ENCODE results near the gene ASTN2.

ASTN2 gene

DNA sequence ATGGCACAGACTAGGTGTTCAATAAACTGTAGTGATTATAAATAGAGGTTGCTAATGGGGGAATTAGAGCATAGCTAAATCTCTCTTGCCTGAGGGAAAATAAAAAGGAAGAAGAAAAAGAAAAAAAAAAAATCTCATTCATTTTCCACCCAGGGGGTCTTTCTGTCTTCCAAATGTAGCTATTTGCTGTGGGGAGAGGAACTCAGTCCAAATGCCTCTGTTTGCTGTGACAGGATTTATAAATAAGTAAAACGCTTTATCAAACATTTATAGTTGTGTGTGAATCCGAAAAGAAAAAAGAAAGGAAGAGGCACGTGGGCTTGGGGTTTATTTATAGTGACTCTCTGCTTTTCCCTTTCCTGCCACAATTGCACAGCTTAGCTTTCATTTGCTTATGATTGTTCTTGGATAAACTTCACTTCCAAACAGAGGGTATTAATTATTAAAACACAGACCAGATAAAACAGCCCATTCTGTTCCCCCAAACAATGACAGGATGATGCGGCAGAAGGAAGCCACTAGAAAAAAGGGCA lies 245.7 kb downstream of the ASTN2 start:
- no peak for DNase-seq (ENCODE audit: low read depth)

DNA sequence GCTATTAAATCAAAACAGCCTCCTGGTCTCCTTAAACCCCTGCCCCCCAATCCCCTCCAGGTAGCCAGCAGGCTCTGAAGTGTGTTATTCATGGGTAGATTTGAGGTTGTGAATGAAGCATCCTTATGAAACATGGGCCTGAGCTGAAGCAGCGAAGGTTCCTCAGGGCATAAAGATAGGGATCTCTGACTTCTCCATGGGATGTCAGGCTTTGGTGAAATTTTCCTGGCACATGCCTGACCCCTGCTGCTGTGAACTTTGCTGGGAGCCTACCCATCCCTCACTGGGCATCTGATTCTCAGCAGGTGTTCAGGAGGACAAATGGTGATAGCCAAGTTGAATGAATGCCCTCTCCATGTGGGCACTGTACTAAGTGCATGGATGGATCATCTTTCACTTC lies 250.3 kb downstream of the ASTN2 start:
- no peak for DNase-seq (ENCODE audit: low read depth)

DNA sequence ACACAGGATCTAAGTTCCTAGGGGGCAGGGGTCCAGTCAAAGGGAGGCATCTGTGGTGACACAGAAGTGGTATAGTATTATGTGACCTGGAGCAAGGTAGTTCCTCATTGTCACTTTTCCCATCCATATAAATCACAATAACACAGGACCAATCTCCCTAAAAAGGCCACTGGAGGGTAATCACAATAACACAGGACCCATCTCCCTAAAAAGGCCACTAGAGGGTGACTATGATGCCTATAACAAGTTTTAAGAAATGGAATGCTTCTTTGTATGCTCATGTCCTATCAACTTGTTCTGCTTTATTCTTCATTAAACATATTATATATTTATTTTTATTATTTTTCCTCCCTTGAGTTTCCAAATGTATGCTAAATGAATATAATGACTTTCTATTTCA lies 254.6 kb downstream of the ASTN2 start:
- DNase-seq (ENCODE audit: low read depth) = no peak

DNA sequence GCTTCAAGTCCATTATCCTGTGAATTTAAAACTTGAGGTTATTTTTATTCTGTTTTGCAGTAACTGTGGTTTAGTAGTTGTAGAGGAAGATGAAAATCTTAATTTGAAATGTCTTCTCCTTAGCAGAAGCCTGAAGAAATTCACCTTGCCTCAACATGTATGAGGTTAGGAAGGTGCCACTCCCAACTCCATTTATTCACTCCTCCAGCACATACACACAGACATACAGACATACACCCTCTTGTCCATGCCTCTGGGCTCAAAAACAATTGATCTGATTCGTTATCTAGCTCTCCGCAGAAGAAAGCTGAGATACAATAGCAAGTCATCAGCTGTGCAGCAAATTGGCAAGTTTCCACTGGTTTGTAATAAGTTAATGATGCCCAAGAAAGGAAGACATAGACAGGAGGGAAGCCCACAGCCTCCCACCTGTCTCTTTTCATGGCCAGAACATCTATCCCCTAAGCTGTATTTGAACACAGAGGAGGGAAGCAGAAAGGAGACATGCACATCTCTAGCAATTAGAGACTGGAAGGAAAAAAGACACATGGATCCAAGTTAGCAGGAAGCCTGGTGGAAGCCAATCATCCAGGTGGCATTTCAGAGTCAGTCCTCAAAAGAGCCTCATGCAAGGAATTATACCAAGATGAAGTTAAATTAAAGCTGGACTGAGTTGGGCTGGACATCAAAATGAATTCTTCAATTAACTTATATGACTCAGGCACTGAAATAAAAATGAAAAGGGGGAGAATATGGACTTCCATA lies 257.9 kb downstream of the ASTN2 start:
- no peak for DNase-seq (ENCODE audit: low read depth)

DNA sequence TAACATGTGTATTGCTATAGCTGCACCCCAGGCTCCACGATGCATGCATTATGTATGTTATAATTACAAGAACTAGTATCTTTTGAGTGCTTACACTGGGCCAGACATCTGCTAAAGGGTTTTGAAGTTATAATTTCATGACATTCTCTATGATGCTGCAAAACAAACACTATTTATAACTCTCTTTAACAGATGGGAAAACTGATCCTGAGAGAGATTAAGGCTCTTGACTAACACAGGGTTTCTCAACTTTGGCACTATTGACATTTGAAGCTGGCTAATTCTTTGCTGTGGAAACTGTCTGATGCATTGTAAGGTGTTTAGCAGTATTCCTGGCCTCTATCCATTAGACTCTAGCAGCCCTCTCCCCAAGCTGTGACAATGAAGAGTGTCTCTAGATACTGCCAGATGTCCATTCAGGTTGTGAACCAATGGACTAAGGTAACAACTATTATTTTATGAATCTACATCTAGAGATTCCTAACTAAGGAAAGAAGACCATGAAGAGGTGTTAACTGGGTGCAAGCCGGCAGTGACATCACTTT lies 258.6 kb downstream of the ASTN2 start:
- DNase-seq (ENCODE audit: low read depth) = no peak

DNA sequence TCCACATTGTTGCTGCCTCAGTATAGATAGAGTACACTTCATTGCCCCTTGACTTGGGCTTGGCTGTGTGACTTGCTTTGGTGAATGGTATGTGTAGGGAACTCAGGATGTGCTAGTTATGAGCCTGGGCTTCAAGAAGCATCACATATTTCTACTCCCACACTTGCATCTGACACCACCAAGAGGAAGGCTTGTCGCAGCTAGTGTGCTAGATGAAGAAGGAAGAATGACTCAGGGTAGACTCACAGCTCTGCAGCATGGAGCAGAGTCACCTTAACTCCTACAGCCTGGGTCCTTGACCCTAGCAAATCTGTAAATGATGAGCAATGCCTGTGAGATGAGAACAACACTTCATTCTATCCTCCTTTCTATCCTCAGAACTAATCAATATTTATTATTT lies 261.8 kb downstream of the ASTN2 start:
- DNase-seq (ENCODE audit: low read depth) = no peak

DNA sequence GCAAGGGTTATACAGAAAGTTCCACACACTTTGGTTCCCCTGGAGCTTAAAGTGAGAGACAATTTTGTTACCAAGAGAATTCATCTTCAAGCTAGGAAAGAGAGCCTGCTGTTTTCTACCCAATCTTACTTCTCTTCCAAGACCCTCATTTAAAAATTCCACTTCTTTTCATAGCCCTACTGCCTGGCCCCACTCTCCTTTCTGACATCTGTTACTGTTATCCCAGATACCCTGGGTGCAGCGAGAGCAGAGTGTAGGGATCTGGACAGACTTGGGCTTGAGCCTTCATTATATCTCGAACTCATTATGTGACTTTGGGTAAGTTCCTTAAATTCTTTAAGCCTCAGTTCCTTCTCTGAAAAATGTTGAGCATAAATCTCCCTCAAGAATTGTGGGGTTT lies 263.1 kb downstream of the ASTN2 start:
- DNase-seq (ENCODE audit: low read depth) = no peak

DNA sequence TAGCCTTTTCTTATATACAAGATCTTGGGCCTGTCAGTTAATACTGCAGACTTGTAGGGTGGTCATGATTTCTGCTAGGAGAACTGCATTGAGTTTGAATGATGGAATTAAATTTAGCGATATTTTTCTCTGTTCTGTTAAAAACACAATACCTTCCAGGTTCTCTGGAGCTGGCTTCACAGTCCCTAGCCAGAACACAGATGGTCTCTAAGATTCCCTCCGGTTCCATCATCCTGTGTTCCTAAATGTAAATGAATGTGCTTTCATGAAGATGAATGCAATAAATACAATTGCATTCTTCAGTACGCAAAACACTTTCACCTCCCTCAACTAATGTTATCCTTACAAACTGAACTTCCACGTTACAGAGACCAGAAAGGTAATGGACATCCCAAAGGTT lies 264.9 kb downstream of the ASTN2 start:
- no peak for DNase-seq (ENCODE audit: low read depth)

DNA sequence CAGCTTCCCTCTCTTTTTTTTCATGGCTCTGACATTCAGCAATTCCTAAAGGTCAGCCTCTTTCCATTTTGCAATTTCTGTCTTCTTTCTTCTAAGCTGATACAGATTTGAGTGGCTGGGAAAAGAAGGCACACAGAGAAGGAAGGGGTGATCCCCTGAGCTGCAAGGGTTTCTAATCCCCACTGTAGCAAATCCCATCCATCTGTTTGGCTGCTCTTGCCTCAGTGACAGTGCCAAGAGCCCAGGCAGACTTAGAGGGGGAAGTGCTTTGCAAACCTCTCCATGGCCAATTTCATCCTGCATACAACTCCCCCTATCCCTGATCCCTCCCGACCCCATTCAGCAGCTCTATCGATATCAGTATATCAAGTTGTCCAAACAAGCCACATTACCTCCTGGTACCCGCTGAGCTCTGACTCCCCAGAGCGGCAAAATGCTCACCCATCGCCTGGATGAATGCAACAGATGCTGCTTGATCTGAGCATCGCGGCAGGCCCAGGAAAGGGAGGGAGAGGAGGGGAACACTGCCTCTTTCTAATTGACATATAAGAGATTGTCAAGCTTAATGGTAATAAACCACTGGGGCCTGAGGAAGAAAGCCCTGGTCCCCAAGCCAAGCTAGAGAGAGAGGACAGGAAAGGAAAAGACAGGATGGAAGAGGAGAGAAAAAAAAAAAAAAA lies 268.9 kb downstream of the ASTN2 start:
- no peak for DNase-seq (ENCODE audit: low read depth)

DNA sequence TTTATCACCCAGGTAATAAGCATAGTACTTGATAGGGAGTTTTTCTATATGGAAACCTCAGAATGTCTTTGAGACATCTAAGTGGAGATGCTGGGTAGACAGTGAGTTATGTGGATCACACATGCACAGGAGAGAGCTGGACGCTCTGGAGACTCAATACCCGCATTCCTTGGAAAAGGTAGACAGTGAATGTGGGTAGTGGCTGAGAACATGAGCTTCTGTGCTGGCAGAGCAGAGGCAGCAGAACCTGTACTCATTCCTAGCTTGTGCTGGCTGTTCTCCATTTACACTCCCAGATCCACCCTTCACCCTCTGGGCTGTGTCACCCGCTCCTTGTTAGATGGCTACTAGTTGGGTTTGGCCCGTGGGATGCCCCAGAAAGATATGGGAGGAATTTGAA lies 269.8 kb downstream of the ASTN2 start:
- no peak for DNase-seq (ENCODE audit: low read depth)

DNA sequence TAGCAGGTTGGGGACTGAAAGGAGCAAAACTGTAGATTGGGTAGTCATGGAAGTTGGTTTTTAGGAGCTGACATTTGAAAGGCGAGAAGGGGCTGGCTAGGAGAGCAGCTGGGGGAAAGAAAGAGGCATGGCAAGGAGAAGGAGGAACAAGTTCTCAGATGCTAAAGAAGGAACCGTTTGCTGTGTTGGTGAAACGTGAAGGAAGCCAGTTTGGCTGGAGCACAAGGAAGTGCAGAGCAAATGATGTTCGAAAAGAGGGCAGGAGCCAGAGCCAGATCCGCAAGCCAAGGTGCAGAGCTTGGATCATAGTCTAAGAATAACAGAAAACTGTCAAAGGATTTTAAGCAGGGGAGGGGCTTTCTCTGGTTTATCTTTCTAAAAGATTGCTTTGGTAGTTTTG lies 276.6 kb downstream of the ASTN2 start:
- no peak for DNase-seq (ENCODE audit: low read depth)

DNA sequence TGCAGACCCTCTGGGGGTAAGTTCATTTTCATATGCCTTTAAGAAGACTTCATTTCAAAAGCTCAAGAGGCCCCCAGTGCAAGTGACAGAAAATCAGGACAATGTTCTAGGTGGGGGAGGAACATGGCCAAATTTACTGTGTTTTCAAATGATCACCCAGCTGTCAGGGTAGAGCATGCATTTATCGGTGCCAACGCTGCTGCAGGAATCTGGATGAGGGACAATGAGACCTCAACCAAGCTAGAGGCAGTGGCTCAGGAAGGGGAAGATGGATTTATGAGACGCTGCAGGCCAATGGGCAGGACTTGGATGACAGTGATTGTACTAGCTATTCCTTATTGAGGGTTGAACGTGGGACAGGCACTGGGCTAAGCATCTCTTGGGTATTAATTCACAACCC lies 278.4 kb downstream of the ASTN2 start:
- DNase-seq (ENCODE audit: low read depth) = no peak

DNA sequence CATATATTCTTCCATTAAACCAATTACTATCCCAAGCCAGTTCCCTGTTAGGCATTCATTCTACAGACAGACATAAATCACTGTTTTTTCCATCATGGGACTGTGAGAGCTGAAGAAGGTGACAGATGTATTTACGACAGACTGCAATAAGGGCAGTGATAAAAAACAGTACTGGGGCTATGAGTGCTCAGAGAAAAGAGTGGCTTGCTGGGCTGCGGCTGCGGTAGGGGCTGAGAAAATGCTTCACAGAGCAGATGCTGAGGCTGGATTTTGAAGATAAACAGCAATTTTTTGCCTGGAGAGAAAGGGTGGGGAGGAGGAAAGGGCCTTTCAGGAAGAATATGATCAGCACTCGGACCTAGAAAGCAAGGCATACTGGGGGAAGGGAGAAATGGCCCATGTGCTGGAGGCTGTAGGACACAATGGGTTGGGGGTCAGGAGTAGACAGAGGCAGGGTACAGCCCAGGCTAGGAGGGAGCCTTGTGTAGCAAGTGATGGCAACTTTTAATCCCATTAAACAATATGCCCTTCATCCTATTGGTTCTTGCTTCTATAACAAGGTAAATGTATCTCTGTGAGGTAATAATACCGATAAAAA lies 279.3 kb downstream of the ASTN2 start:
- no peak for DNase-seq (ENCODE audit: low read depth)

DNA sequence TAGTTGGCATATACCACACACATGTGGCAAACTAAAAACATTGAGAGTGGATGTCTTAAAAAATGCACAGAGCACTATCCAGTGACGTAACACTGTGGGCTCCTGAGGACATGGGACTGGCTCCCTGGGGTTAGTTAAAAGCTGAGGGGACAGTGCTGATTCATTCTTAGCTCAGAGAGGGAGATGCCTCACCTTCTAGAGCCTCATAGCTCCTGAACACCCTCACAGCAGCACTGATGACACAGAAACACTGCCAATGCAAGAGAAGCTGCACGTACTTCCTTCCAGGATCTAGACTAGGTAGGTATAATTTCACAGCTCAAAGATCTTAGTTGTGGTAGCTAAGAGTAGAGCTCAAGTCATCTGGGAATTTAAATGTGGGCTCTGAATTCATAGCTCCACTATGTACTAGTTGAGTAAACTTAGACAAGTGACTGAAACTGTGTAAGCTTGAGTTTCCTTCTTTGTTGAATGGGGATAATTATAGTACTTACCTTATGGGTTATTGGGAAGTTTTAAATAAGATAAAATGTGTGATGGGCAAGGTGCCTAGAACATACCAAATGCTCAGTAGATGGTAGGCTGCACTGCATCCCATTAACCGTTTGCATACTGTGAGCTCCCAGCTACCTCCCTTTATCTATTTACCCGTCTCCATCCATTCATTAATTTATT lies 279.9 kb downstream of the ASTN2 start:
- no peak for DNase-seq (ENCODE audit: low read depth)

DNA sequence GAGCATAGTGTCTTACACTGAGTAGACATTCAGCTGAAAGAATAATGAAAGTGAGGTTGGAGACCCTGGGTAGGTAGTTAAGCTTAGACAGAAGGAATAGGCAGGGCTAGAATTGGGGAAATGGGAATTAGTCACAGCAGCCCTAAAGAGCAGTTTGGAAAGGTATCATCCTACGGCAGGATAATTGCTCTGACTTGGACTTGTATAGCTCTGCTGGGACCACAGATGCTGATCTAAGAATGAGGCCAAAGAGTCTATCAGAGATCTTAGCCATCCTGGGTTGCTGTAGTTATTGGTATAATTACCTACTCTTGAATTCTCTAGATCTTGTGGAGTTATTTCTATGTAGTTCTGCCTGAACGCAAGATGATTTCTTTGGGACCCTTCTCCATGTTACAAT lies 288.0 kb downstream of the ASTN2 start:
- DNase-seq (ENCODE audit: low read depth) = no peak

DNA sequence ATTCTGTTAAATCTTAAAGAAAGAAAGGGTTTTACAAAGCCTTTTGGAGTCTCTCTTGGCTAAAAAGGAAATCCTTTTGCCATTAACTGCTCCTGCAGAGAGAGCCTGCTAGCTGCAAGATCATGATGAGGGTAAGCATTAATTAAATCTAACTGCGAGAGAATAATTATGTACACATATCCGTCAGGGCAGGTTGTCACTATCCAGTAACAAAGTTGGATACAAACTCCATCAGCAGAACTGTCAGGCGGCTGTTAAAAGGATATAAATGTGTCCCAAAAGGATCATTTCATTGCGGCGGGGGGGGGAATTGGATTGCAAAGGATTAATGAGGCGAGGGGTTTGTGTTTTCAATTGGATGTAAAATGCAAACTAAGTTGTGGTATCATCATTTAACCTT lies 289.3 kb downstream of the ASTN2 start:
- DNase-seq (ENCODE audit: low read depth) = no peak

DNA sequence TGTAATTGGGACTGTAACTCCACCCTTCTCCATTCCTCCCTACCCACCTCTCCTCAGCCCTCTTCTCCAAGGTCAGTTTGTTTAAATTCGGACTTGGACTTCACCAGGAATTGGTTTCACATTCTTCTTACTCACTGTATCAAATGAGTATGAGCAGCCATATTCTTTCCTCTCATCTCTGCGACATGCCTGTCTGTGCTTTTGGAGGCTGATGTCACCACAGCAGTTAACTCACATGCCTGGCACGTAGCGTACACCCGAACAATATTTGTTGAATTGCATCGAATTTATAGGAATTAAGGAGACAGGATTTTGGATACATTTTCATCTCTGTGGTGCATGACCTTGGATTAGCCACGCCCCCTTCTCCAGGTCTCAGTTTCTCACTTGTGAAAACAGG lies 291.1 kb downstream of the ASTN2 start:
- no peak for DNase-seq (ENCODE audit: low read depth)

DNA sequence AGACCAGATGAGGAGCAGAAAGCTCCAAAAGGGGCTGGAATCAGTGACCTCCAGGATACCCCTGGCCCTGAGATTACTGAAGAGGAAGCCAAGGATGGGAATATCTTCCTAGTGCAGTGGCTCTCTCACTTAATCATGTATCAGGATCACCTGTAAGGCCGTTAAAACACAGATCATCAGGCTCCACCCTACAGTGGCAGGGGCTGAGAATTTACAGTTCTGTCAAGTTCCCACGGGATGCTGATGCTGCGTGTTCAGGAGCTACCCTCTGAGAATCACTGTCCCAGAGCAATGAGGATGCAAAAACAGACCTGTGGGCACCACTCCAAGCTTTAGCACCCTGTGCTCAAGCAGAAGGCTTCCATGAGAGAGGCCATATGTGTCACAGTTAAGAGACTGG lies 291.9 kb downstream of the ASTN2 start:
- no peak for DNase-seq (ENCODE audit: low read depth)

DNA sequence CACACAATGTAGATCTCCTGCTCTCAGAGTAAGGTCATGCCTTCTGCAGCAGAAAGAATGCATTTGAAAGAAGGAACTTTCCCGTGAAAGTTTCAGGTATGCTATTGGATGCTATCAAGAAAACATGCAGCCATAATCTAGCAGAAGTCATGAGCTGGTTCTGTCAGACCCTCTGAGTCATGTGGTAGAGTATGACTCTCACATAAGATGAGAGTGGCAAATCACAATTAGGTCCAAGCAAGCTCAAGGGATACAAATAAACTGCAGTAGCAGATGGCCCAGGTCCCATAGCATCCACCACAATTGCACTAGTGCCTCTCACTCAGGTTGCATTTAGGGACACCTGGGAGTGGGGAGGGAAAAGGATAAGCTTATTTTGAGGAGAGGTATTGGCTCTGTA lies 292.8 kb downstream of the ASTN2 start:
- no peak for DNase-seq (ENCODE audit: low read depth)

DNA sequence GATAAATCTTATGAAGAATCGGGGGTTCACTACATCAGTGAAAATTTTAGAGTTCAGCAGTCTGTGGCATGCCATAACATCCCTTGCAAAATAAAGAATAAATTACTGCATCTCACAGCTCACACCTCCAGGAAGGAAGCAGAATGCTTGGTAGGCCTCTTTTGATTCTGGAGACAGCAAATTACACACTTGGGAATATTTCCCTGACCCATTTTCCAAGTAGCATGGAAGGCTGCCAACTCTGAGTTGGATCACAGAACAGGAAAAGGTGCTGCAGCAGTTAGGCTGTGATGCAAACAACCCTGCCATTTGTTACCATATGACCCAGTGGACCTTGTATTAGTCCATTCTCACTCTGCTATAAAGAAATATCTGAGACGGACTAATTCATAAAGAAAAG lies 293.5 kb downstream of the ASTN2 start:
- no peak for DNase-seq (ENCODE audit: low read depth)

DNA sequence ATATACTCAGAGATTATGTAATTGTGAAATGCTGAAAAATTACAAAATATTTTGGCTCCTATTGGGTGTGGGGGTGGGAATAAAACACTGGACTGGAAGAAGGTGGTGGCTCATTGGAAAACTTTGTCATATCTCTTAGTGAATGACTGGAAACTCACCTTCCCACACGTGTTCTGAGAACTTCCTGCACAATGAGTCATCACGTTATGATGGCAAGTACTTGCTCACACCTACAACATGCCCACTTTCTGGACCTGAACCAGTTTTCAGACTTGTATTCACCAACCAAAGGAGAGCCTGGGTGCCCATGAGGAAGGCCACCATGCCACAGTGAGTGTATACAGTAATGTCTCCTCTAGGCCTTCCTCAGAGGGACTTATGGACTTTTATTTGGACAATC lies 294.8 kb downstream of the ASTN2 start:
- DNase-seq (ENCODE audit: low read depth) = no peak

DNA sequence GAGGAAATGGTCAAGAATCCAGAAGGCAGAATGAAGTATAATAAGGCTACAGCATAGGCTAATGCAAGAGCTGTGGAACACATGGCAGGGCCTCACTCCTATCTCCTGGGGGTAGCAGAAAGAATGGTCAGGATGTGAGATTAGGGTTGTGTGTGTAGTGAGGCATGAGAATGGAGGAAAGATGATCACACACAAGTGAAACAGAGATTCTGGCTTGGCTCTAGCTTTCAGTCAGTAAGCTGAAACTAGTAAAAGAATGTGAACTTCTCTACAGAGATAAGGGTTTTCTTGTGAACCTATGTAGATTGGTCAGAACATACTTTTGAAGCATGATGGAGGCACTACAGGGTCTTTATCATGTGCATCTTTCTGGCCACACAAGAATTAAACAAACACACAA lies 298.8 kb downstream of the ASTN2 start:
- DNase-seq (ENCODE audit: low read depth) = no peak

DNA sequence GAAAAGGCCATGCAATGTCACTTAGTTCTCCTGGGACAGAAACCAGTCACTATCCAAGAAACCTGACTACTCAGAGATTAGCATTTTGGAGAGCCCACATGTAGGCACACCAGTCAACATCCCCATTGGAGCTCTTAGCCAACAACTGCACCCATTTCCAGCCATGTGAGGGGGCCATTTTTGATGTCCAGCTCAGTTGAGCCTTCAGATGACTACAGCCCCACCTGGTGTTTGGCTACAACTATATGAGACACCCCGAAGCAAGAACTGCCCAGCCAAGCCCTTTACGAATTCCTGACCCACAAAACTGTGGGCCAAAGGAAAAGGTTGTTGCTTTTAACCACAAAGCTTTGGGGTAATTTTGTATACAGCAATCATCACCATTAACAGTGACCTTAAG lies 300.1 kb downstream of the ASTN2 start:
- DNase-seq (ENCODE audit: low read depth) = no peak

All from stimulated activated CD8-positive, alpha-beta memory T cell treated with anti-CD3 and anti-CD28 coated beads, Interleukin-4, amount 100 ng/mL, for 24 hours (primary cell).